HepG2 (cell line): ENCODE results near the gene KIF24. TPM values are rescaled to one million over a fixed set of nuclear protein-coding genes. Genes with fewer than 3 reads are reported as not detected.

Experiments
- ATF2 ChIP-seq: sonication (generic); formaldehyde crosslinking; IDR thresholded peaks from 2 replicates; pipeline ENCODE4 v1.4.0; 2020; ENCODE audit warnings: missing genetic modification reagents
- CEBPB ChIP-seq: IDR thresholded peaks from 2 replicates; pipeline ENCODE4 v1.6.1; 2011; ENCODE audit warnings: low read depth, low read length, improper control_type of control experiment, borderline replicate concordance
- CREBL2 ChIP-seq: sonication (generic); formaldehyde crosslinking; IDR thresholded peaks from 2 replicates; pipeline ENCODE4 v1.8.1; 2023; ENCODE audit warnings: missing genetic modification reagents, mild to moderate bottlenecking, borderline replicate concordance
- HOMEZ ChIP-seq: IDR thresholded peaks from 2 replicates; pipeline ENCODE4 v1.6.1; 2016; ENCODE audit warnings: low read depth
- NR0B2 ChIP-seq: sonication (generic); formaldehyde crosslinking; IDR thresholded peaks from 2 replicates; pipeline ENCODE4 v1.4.0; 2020; ENCODE audit warnings: mild to moderate bottlenecking, missing genetic modification reagents
- PRMT3 ChIP-seq: sonication (generic); formaldehyde crosslinking; IDR thresholded peaks from 2 replicates; pipeline ENCODE4 v1.8.1; 2022; ENCODE audit warnings: low read depth, mild to moderate bottlenecking, moderate library complexity, missing genetic modification reagents, borderline replicate concordance
- RARA ChIP-seq: IDR thresholded peaks from 2 replicates; pipeline ENCODE4 v1.6.1; 2016; ENCODE audit warnings: missing genetic modification reagents, missing compliant biosample characterization
- SNAPC4 ChIP-seq: sonication (generic); formaldehyde crosslinking; IDR thresholded peaks from 2 replicates; pipeline ENCODE4 v1.4.0; 2020; ENCODE audit warnings: mild to moderate bottlenecking, missing genetic modification reagents
- SOX6 ChIP-seq, 2 experiments: fragments of 450-650 bp in 1 of 2; sonication (generic) in 1 of 2; formaldehyde crosslinking in 1 of 2; IDR thresholded peaks; 2 replicates each; pipeline versions ENCODE4 v1.4.0 to v1.6.1; 2017 to 2020; ENCODE audit warnings: antibody characterized with exemption in 1 of 2, mild to moderate bottlenecking in 1 of 2, missing genetic modification reagents in 1 of 2
- ZNF124 ChIP-seq: sonication (generic); formaldehyde crosslinking; IDR thresholded peaks from 2 replicates; pipeline ENCODE4 v1.4.0; 2020; ENCODE audit warnings: missing genetic modification reagents
- ZNF281 ChIP-seq: sonication (generic); formaldehyde crosslinking; IDR thresholded peaks from 2 replicates; pipeline ENCODE4 v1.4.0; 2020; ENCODE audit warnings: missing genetic modification reagents, borderline replicate concordance
- ZNF296 ChIP-seq: sonication (generic); formaldehyde crosslinking; conservative IDR thresholded peaks from 2 replicates; pipeline ENCODE4 v1.5.0; 2020; ENCODE audit warnings: mild to moderate bottlenecking, missing genetic modification reagents
- ZNF350 ChIP-seq: sonication (generic); formaldehyde crosslinking; IDR thresholded peaks from 2 replicates; pipeline ENCODE4 v1.4.0; 2020; ENCODE audit warnings: mild to moderate bottlenecking, low read depth, missing genetic modification reagents, borderline replicate concordance
- ZNF792 ChIP-seq: IDR thresholded peaks from 2 replicates; pipeline ENCODE4 v1.6.1; 2016
- polyA plus RNA-seq, 8 experiments: library from polyadenylated mRNA; depleted of rRNA in 3 of 8; stranded (reverse) in 7 of 8; unstranded in 1 of 8; fragments of >200 nt; fragmentation: Illumina TruSeq in 4 of 8; extraction: Trizol in 4 of 8; gene quantifications; 2 replicates each; pipeline versions ENCODE4 v1.2.1 to v1.2.3, GENCODE V29; 2011 to 2016; ENCODE audit warnings: low read depth in 4 of 8, missing spikeins in 1 of 8, mixed read lengths in 1 of 8; ENCODE audit not compliant: insufficient read depth in 1 of 8
- total RNA-seq, 5 experiments: library from RNA; depleted of rRNA; stranded (reverse); fragments of >200 nt; fragmentation: Illumina TruSeq; extraction: Trizol; gene quantifications; 2 replicates each; pipeline ENCODE4 v1.2.3, GENCODE V29; 2016; ENCODE audit warnings: low read depth in 1 of 5

KIF24 gene
- total and polyA plus RNA-seq, 2 of the 13 experiments (the other 11 are each of a cell fraction or from before 2014, with no cell fraction given): 1.1 to 3.0 TPM

GRCh38 chr9:34374905-34375552, 46.0 kb upstream of the KIF24 start (continued):
- TF ChIP-seq HOMEZ (CRISPR knock-in tag) (peak; percentile 29; the same call in 1 of the 2 replicates), RARA (CRISPR knock-in tag) (peak; percentile 44; the same call in 1 of the 2 replicates), CREBL2 (no peak), ZNF296 (CRISPR knock-in tag) (no peak), ATF2 (CRISPR knock-in tag) (peak; percentile 50; the same call in 1 of the 2 replicates), SOX6 (IDR thresholded peaks at IDR 0.05) (no peak), SOX6 (CRISPR knock-in tag; IDR thresholded peaks at IDR 0.05) (peak; percentile 84), CEBPB (peak; percentile 93), PRMT3 (CRISPR knock-in tag) (no peak), ZNF350 (CRISPR knock-in tag) (peak; percentile 64; the same call in 1 of the 2 replicates), ZNF792 (no peak; the same call in 1 of the 2 replicates), ZNF124 (CRISPR knock-in tag) (0 out of 2 replicates have a peak, but pooled peaks have one; percentile 52), ZNF281 (CRISPR knock-in tag) (peak; percentile 86), SNAPC4 (CRISPR knock-in tag) (peak; percentile 67; the same call in 1 of the 2 replicates), NR0B2 (CRISPR knock-in tag) (0 out of 2 replicates have a peak, but pooled peaks have one; percentile 36)
